IPS-15b (cell line): ENCODE data around the gene ODF4.

Experiments
- H3K27me3 ChIP-seq: one replicate; pipeline ENCODE4 v1.6.1; 2013; ENCODE audit warnings: low read length; ENCODE audit not compliant: control insufficient read depth, insufficient read depth
- H3K36me3 ChIP-seq: one replicate; pipeline ENCODE4 v1.6.1; 2013; ENCODE audit warnings: low read length; ENCODE audit not compliant: control insufficient read depth, insufficient read depth
- H3K4me1 ChIP-seq: one replicate; pipeline ENCODE4 v1.6.1; 2013; ENCODE audit warnings: mild to moderate bottlenecking, low read length; ENCODE audit not compliant: control insufficient read depth, insufficient read depth
- H3K4me3 ChIP-seq: one replicate; pipeline ENCODE4 v1.5.1; 2013; ENCODE audit warnings: low read depth, low read length
- H3K9ac ChIP-seq: one replicate; pipeline ENCODE4 v1.6.1; 2013; ENCODE audit warnings: low read depth, mild to moderate bottlenecking, low read length
- H3K9me3 ChIP-seq: one replicate; pipeline ENCODE4 v1.6.1; 2013; ENCODE audit warnings: mild to moderate bottlenecking, low read length; ENCODE audit not compliant: control insufficient read depth, insufficient read depth

ODF4 gene

DNA sequence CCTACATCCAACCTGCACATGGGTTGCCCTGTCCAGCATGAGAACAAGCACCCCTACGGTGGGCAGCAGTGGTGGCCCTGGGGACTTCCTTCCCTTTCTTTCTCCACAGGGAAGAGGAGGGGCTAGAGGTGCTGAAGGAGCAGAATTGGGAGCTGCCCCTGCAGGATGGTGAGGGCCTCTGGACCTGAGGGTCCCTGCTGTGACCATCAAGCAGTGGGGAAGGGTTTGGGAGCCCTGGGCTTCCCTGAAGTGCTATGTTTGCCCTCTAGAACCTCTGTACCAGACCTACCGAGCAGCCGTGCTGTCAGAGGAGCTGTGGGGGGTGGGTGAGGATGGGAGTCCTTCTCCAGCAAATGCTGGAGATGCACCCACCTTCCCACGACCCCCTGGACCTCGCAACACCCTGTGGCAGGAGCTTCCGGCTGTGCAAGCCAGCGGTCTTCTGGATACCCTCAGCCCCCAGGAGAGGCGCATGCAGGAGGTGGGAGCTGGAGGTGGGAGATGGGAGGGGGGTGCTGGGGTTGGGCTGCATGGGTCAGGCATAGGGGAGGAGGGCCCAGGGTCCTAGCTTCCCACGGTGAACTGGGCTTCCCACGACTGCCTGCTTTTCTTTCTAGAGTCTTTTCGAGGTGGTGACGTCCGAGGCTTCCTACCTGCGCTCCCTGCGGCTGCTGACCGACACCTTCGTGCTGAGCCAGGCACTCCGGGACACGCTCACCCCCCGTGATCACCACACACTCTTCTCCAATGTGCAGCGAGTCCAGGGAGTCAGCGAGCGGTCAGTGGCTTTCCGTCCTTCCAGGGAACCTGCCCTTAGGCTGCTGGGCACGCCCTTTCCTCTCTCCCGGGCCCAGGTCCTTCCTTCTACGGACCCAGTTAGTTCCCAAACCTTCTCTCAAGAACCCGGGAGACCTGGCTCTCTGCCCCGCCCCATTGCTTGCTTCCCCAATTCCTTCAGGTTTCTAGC is 24.6 kb upstream of the ODF4 start:
- Histone ChIP-seq H3K27me3 (peaks cover 28% of the 10 kb centered on the region), H3K4me3 (peak overlapping the region; percentile 74), H3K36me3 (no peaks in the 10 kb centered on the region), H3K4me1 (peaks cover 6% of the 10 kb centered on the region), H3K9me3 (no peaks in the 10 kb centered on the region), H3K9ac (peak overlapping the region; percentile 32)

DNA sequence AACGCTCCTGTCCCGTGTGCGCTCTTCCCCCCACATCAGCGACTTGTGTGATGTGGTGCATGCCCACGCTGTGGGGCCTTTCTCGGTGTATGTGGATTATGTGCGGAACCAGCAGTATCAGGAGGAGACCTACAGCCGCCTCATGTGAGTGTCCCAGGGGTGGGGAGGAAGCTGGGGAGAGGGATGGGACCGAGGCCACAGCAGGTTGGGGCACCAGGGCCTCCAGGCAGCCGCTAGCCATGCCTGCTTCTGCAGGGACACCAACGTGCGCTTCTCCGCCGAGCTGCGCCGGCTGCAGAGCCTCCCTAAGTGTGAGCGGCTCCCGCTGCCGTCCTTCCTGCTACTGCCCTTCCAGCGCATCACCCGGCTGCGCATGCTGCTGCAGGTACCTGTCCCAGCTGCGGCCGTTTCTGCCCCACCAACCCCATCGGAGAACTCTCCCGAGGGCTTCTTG is 23.8 kb upstream of the ODF4 start:
- H3K9me3 ChIP-seq = no peaks in the 10 kb centered on the region
- H3K4me1 ChIP-seq = peaks cover 6% of the 10 kb centered on the region
- H3K4me3 ChIP-seq = peak overlapping the region; percentile 74
- H3K36me3 ChIP-seq = no peaks in the 10 kb centered on the region
- H3K9ac ChIP-seq = peak overlapping the region; percentile 32
- peaks cover 28% of the 10 kb centered on the region for H3K27me3 ChIP-seq

DNA sequence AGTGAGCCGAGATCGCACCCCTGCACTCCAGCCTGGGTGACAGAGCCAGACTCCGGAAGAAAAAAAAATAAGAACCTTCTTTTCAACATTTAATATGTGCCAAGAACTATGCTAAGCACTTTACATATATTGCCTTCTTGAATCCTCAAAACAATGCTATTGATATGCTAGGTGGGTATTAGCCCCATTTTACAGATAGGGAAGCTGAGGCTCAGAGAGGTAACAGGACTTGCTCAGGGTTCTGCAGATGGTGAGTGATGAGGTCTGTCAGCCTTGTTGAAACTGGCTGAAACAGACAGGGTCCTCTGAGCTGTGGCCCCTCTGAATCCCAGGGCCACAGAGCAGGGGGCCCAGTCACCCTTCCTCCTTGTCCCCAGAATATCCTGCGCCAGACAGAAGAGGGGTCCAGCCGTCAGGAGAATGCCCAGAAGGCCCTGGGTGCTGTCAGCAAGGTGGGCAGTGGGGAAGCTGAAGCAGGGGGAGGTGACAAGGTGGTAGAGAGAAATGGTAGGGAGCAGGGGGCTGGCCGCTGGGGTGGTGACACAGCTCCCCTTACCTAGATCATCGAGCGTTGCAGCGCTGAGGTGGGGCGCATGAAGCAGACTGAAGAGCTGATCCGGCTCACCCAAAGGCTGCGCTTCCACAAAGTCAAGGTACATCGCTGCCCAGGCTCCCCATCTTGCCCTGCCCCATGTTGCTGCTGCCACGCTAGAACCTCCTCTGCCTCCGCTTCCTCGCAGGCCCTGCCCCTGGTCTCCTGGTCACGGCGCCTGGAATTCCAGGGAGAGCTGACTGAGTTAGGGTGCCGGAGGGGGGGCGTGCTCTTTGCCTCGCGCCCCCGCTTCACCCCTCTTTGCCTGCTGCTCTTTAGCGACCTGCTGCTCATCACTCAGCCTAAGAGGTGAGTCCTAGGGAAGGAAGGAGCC is 21.4 kb upstream of the ODF4 start:
- Histone ChIP-seq H3K27me3 (peaks cover 28% of the 10 kb centered on the region), H3K4me3 (no peak overlapping the region), H3K36me3 (no peaks in the 10 kb centered on the region), H3K4me1 (peaks cover 6% of the 10 kb centered on the region), H3K9ac (no peak overlapping the region), H3K9me3 (no peaks in the 10 kb centered on the region)

DNA sequence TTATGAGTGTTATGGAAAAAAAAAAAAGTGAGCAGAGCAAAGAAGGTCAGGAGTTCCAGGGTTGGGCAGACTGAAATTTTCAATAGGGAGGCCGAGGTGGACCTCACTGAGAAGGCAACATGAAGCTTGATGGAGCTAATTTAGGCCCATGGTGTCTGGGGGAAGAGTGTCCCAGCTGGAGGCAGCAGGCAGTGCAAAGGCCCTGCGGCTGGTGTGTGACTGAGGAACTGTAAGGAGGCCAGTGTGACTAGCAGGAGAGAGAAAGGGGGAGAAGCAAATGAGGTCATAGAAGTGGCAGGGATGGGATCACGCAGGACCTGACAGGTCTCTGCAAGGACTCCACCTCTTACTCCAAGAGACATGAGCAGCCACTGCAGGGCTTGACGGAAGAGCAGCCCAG is 19.4 kb upstream of the ODF4 start:
- Histone ChIP-seq H3K27me3 (peaks cover 25% of the 10 kb centered on the region), H3K36me3 (no peaks in the 10 kb centered on the region), H3K9me3 (no peaks in the 10 kb centered on the region), H3K4me3 (no peak overlapping the region), H3K4me1 (no peaks in the 10 kb centered on the region), H3K9ac (no peak overlapping the region)

DNA sequence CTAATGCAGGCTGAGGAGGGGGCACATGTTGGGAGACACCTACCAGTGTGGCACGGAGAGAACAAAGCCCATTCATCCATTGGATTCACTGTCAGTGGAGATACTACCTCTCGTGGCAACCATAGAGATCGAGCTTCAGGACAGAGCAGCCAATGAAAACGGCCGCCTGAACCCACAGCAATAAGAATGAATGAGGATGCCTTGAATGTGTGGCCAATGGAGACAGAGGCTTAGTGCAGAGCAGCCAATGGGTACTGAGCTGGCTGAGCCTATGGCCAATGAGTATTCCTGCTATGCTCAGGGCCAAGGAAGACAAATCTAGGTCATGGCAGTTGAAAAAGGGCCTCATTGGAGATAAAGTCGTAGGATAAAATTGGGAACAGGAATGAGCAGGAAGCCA is 18.6 kb upstream of the ODF4 start:
- no peaks in the 10 kb centered on the region for H3K4me1 ChIP-seq
- peaks cover 23% of the 10 kb centered on the region for H3K27me3 ChIP-seq
- H3K9ac ChIP-seq = no peak overlapping the region
- H3K9me3 ChIP-seq = no peaks in the 10 kb centered on the region
- no peaks in the 10 kb centered on the region for H3K36me3 ChIP-seq
- H3K4me3 ChIP-seq = no peak overlapping the region

DNA sequence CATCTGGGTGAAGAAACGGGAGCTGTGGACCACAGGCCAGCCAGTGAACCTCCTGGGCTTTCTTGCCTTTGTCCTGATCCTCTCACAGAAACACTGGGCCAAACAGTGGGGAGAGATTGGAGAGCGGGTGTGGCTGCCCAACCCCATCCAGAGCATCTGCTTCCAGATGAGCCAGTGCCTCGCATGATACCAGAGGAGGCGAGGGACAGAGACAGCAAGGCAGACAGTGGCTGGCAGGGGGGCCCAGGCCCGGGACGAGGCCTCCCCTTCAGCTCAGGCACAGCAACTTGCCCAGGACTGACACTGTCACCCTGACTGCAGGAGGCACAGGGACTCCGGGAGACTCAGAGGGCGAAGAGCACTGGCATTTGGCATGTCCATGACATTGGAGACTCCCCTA is 17.6 kb upstream of the ODF4 start:
- Histone ChIP-seq H3K9ac (no peak overlapping the region), H3K4me3 (no peak overlapping the region), H3K36me3 (no peaks in the 10 kb centered on the region), H3K4me1 (no peaks in the 10 kb centered on the region), H3K27me3 (peaks cover 23% of the 10 kb centered on the region), H3K9me3 (no peaks in the 10 kb centered on the region)

DNA sequence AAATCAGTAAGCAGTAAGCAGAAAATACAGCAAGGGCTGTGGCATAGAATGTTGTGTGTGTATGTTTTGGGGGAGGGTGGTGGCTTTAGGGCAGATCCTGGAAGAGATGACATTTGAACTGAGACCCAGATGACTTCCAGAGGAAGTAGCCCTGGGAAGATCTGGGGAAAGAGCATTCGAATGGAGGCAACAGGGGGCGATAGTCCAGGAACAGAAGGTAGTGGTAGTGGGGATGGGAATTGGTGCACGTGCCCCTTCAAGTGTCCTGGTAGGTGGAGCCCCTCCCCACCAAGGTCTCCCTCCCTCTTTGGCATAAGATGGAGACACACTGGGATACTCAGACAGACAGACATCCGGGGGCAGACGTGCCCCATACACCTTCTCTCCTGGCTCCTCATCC is 15.5 kb upstream of the ODF4 start:
- H3K36me3 ChIP-seq = no peaks in the 10 kb centered on the region
- H3K4me1 ChIP-seq = no peaks in the 10 kb centered on the region
- H3K4me3 ChIP-seq = no peak overlapping the region
- H3K9ac ChIP-seq = no peak overlapping the region
- peaks cover 30% of the 10 kb centered on the region for H3K27me3 ChIP-seq
- no peaks in the 10 kb centered on the region for H3K9me3 ChIP-seq

DNA sequence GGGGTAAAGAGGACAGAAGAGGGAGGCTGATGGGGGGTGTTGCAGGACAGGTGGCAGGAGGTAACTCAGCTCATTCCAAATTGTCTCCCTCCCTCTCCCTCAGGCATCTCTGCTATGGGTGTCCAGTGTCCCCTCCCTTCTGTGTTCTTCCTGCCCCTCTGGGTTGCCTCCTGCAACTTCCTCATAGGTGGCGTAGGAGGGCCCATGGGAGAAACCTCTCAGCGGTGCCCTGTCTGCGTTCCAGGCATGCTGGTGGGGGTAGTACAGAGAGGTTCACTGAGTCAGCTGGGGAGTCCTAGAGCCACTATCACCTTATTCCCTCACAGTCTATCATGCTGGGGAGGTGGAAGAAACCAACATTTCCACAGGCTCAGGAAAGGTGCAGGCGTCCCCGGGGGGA is 14.7 kb upstream of the ODF4 start:
- Histone ChIP-seq H3K27me3 (peaks cover 30% of the 10 kb centered on the region), H3K9me3 (no peaks in the 10 kb centered on the region), H3K4me3 (no peak overlapping the region), H3K4me1 (no peaks in the 10 kb centered on the region), H3K9ac (no peak overlapping the region), H3K36me3 (no peaks in the 10 kb centered on the region)

DNA sequence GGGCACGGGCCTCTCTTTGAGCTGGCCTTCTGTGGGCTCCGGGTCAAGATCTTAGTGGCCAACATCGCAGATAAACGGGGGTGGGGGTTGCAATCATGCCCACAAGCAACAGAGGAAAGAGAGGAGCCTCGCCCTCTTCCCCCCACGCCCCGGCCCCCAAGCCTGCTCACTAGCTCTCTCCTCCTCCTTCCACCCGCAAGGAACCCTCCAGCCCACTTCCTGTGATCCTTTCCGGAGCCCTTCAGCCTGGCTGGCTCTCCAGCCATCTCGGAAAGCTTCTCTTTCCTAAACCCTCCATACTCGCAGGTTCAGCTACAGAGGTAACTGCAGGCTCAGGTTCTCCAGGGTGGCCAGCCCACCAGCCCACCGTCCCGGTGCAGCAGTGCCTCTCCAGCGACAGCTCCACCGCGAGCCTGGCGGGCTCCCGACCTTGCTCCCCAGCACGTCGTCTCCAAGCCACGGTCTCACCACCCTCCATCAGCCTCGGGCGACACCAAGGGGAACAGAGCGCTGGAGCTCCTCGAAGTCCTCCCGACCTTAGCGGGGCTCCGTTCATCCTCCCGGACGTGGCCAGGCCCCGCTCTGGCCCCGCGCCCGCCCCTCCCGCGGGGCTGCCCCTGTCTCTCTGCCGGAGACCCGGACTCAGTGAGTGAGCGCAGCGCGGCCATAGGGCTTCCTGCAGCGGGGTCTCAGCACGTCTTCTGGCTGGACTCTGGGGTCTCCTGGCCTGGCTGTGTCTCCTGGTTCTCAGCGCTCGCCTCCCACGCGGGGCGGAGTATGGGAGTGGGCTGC is 12.9 kb upstream of the ODF4 start:
- Histone ChIP-seq H3K9ac (peak overlapping the region; percentile 79), H3K36me3 (no peaks in the 10 kb centered on the region), H3K27me3 (peaks cover 30% of the 10 kb centered on the region), H3K4me1 (no peaks in the 10 kb centered on the region), H3K9me3 (no peaks in the 10 kb centered on the region), H3K4me3 (peak overlapping the region; percentile 78)

DNA sequence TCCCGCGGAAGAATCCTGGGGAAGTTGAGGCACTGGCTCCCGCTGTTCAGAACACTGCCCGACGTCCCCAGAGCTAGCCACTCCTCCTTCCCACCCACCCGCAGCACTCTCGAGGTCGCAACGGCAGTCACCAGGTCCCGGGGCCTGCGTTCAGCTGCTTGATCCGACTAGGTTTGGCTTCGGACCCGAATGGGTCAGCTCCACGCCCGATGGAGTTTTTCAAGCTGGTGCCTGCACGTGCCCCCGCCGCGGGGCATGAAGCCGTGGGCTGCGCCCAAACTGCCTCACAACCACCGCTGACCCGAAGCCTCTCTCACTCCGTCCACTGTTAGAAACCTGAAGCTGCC is 12.4 kb upstream of the ODF4 start:
- Histone ChIP-seq H3K4me3 (peak overlapping the region; percentile 78), H3K36me3 (no peaks in the 10 kb centered on the region), H3K4me1 (no peaks in the 10 kb centered on the region), H3K9me3 (no peaks in the 10 kb centered on the region), H3K27me3 (peaks cover 30% of the 10 kb centered on the region), H3K9ac (peak overlapping the region; percentile 79)

DNA sequence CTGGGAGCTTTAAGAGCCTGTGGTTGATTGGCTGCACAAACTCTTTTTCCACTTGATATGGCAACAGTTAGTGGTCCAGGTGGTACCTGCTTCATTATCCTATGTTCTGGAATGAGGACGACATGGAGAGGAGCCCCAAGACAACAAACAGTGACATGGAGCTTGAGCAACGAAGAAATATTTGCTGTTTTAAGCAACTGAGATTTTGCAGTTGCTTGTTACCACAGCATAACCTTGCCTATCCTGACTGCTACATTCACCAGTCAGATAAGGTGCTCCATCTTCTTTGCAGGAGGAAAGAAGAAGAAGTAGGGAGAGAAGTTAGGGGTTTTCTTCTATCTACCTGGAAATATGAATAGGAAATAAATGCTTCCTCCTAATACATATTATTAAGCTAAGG is 7.5 kb upstream of the ODF4 start:
- H3K27me3 ChIP-seq = peaks cover 10% of the 10 kb centered on the region
- no peaks in the 10 kb centered on the region for H3K36me3 ChIP-seq
- H3K9me3 ChIP-seq = no peaks in the 10 kb centered on the region
- H3K9ac ChIP-seq = no peak overlapping the region
- no peak overlapping the region for H3K4me3 ChIP-seq
- H3K4me1 ChIP-seq = no peaks in the 10 kb centered on the region
